ENCODE data around the gene CHRM3. TPM values are rescaled to one million over a fixed set of nuclear protein-coding genes. Genes with fewer than 3 reads are reported as not detected.
"Not testable (repeated sequence)": the region's sequence is repeated elsewhere in the genome, so short reads cannot be mapped to it uniquely, and the experiment has no call there.

CHRM3 gene
- total RNA-seq (2014; rRNA removed; shearing (Covaris generic)) = 0.45 and 1.5 TPM in 2 replicates

DNA sequence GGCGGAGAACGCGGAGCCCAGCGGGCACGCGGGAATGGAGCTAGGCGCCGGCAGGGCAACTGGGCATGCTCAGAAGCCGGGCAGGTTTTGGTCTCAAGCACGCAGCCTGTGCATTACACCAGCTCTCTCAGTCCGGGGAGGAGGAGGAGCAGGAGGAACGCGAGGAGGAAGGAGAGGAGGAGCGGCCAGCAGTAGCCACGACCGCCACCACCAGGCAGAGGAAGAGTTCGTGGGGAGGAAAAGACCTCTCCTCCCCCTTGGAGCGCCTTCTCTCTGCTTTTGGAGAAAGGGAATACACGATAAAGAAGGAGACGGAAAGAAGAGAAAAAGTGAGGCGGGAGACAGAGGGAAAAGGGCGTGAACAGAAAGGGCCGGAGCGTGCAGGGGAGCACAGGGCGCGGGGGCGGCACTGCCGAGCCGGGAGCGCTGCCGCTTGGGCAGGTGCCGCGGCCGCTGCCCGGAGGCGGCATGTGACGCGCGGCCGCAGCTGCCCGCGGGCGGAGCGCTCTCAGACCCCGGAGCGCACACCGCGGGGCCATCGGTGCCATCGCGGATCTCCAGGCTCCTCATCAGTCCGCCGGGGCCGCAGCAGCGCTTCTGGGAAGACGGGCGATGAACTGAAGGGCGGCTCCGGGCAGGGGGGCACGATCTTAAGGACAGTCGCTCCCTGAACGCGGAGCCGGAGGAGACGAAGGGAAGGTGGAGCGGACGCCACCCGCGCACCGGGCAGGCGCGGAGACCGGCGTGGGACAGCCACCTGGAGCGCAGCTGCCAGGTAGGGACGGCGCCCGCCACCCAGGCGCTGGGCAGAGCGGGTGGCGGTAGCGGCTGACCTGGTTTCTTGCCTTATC lies at the start of gene CHRM3:
TSS of gene CHRM3 (plus strand) at position 116 of the 851 bp plus-strand sequence. CDS start 520,884 bp downstream, outside the sequence.
- peak; percentile 92 for DNase-seq (ENCODE audit: low read depth)

GRCh38 chr1:239337799-239338430 lies 48.5 kb upstream of the CHRM3 start:
- no peak for DNase-seq (ENCODE audit: low read depth)

GRCh38 chr1:239347776-239348175 lies 38.6 kb upstream of the CHRM3 start:
- DNase-seq (ENCODE audit: low read depth) = no peak

DNA sequence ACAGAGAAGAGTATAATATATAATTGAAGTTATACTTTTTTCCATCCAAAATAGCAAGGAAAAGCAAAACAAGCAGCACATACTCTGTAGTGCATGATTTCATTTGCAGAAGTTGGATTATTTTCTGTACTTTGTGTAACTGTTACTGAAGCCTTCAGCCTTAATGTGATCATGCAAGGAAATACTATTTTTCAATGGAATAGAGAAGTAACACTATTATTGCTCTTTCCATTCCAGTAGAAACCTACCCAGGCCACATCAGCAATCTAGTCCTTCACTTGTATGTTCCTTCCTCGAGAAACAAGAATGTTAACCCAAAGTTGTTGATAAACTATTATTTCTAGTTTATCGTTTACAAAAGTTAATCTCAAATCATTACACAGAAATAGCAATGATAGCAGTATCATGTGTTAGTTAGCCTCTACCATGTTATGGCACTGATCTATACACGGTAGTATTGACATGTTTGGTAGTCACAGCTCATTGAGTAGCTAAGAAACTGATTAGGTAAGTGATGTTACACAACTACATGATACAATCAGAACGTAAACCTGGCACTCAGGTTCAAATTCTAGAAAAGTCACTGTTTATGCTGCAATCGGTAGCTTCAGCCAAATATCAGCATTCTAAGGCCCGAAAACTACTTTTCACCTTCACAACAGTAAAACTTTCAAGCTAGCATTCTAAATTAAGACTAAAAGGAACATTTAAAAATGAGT lies 37.6 kb upstream of the CHRM3 start:
- no peak for DNase-seq (ENCODE audit: low read depth)

DNA sequence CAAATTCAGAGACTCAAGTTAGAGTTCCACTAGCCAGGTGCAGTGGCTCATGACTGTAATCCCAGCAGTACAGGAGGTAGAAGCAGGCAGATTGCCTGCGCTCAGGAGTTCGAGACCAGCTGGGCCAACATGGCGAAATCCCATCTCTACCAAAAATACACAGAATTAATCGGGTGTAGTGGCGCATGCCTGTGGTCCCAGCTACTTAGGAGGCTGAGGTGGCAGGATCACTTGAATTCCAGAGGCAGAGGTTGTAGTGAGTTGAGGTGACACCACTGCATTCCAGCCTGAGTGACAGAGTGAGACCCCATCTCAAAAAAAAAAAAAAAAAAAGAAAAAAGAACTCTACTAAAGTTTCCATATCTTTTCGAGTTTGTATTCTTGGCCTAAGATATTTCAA lies 36.7 kb upstream of the CHRM3 start:
- no peak for DNase-seq (ENCODE audit: low read depth)

DNA sequence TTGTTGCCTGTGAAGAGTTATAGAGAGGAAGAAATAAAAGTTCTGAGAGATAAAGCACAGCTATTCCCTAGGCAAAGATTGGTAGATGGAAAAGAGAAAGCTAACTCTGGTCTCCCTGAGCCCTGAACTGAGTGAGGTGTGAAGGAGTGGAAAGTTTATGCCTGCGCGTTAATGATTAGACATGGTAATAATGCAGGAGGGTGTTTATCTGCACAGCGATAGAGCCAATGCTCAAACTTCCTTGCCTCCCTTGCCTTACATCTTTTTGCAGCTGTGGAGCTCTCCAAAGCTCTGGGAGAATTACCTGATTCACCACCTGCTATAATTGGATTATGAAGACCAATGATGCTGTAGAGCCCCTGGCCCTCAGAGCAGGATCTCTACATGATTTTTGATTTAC lies 32.8 kb upstream of the CHRM3 start:
- no peak for DNase-seq (ENCODE audit: low read depth)

DNA sequence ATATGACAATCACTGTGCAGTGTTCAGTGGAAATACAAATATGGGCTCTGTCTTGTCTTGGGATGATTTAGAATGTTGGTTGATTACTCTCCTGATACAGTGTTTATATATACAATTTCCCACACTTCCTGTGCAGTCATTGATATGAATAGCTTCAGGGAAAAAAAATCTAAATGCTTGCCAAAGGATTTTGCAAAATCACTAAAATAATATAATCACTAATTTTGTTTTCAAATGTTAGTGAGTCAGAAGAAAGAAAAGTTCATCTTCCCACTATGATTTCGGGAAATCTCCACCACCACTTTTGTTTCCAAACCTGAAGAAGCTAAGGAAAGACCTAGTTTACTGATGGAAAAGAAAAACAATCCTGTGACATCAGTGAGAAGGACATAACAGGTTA lies 32.1 kb upstream of the CHRM3 start:
- DNase-seq (ENCODE audit: low read depth) = no peak

DNA sequence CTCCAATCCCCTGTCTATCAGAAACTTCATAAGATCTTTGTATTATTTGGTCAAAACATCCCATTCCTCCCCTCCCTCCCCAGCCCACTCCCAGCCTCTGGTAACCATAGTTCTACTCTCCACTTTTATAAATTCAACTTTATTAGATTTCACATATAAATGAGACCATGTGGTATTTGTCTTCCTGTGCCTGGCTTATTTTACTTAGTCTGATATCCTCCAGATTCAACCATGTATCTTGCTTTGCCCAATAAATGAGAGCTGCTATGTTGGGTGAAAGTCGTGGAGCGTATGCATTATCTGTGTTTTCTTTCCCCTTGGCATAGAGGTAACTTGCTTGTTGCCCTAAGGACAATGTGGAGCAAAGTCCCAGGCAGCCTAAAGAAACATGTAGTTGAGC lies 28.5 kb upstream of the CHRM3 start:
- no peak for DNase-seq (ENCODE audit: low read depth)

- peak; percentile 80 for DNase-seq (ENCODE audit: low read depth)
Observed at GRCh38 chr1:239361403-239361802, 25.0 kb upstream of the CHRM3 start.

GRCh38 chr1:239363930-239364329 lies 22.4 kb upstream of the CHRM3 start:
- no peak for DNase-seq (ENCODE audit: low read depth)

- DNase-seq (ENCODE audit: low read depth) = no peak
Observed at GRCh38 chr1:239367196-239367810, 19.1 kb upstream of the CHRM3 start.

GRCh38 chr1:239368436-239369109 lies 17.8 kb upstream of the CHRM3 start:
- DNase-seq (ENCODE audit: low read depth) = no peak

GRCh38 chr1:239370869-239371268 lies 15.5 kb upstream of the CHRM3 start:
- DNase-seq (ENCODE audit: low read depth) = not testable (repeated sequence)

- DNase-seq (ENCODE audit: low read depth) = no peak
Observed at GRCh38 chr1:239382666-239383065, 3.7 kb upstream of the CHRM3 start.

- DNase-seq (ENCODE audit: low read depth) = no peak
Observed at GRCh38 chr1:239383714-239384113, 2.7 kb upstream of the CHRM3 start.

DNA sequence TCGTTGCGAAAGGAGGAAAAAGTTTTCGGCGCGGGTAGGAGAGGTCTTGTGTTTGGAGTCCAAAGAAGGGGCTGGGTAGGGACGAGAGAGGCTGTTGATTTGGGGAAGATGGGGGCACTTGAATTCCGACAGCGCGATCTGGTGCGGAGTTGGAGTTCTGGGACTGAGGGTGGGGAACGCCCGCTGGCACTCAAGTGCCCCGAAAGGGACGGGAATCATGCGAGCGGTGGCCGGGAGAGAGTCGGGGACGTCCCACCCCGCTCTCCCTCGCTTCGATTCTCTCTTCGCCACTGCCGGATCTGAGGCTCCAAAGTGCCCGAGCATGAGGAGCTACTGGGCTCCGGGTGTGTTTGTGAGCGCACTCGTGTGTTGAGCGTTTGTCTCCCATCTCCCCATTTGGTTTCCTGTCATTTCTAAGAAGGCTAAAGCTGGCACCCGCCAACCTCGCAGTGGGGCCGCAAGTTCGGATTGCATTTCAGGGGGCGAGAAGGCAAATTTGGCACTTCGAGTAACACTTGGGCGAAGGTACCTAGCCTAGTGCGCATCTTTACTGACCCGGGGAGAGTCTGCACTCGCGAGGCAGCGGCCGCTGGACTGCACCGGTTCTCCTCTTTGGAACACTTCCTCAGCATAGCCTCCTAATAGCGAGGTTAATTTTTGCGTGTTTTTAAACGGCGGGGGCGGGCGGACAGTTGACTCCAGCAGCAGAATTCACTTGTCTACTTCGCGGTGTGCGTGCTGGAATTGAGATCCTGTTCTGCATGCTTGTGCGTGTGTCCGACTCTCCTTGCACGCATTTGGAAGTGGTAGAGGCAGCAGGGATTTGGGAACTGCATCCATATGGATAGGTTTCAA lies 1.2 kb downstream of the CHRM3 start:
- peak; percentile 54 for DNase-seq (ENCODE audit: low read depth)

- no peak for DNase-seq (ENCODE audit: low read depth)
Observed at GRCh38 chr1:239388159-239388485, 1.8 kb downstream of the CHRM3 start.

- no peak for DNase-seq (ENCODE audit: low read depth)
Observed at GRCh38 chr1:239388578-239388977, 2.2 kb downstream of the CHRM3 start.

- peak; percentile 44 for DNase-seq (ENCODE audit: low read depth)
Observed at GRCh38 chr1:239389703-239390102, 3.3 kb downstream of the CHRM3 start.

- DNase-seq (ENCODE audit: low read depth) = no peak
Observed at GRCh38 chr1:239392271-239392670, 5.9 kb downstream of the CHRM3 start.

DNA sequence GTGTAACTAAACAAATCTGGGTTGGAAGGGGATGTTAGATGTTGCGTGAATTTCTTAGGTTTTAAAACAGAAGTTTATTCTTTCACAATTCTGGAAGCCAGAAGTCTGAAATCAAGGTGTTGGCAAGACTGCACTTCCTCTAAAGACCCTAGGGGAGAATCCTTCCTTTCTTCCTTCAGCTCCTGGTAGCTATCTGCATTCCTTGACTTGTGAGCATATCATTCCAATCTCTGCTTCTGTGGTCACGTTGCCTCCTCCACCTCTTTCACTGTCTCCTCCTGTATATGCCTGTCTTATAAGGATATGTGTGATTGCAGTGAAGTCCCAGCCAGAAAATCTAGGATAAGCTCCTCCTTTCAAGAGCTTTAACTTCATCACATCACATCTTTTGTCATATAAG lies 7.7 kb downstream of the CHRM3 start:
- DNase-seq (ENCODE audit: low read depth) = no peak

Data from Daoy (cell line).